Measurements from ENCODE around the gene SKAP2. TPM values are rescaled to one million over a fixed set of nuclear protein-coding genes. Genes with fewer than 3 reads are reported as not detected.

The SKAP2 gene
- total and polyA plus RNA-seq, 2 experiments from 2014 or later, result 2.5 to 4.4 TPM

GRCh38 chr7:26858241-26858715, 6.1 kb downstream of the SKAP2 start (continued):
- TF ChIP-seq NANOG (IDR thresholded peaks at IDR 0.05; ENCODE audit: borderline replicate concordance), result no peak
- no peak for TF ChIP-seq ZNF114 (CRISPR knock-in tag; IDR thresholded peaks at IDR 0.05)
- no peak for TF ChIP-seq STAT1 (IDR thresholded peaks at IDR 0.05; ENCODE audit: unreplicated experiment)
- TF ChIP-seq ZNF331 (CRISPR knock-in tag; IDR thresholded peaks at IDR 0.05; ENCODE audit: low read depth), result no peak
- no peak for TF ChIP-seq EZH2phosphoT487 (IDR thresholded peaks at IDR 0.05; ENCODE audit: unreplicated experiment)

GRCh38 chr7:26857506-26858240, 6.7 kb downstream of the SKAP2 start:
- H3K4me1 ChIP-seq (ENCODE audit: insufficient read depth), result peaks cover 28% of the 10 kb centered on the region

More at GRCh38 chr7:26857506-26858240, 6.7 kb downstream of the SKAP2 start:
- TF ChIP-seq, protein P1, sequence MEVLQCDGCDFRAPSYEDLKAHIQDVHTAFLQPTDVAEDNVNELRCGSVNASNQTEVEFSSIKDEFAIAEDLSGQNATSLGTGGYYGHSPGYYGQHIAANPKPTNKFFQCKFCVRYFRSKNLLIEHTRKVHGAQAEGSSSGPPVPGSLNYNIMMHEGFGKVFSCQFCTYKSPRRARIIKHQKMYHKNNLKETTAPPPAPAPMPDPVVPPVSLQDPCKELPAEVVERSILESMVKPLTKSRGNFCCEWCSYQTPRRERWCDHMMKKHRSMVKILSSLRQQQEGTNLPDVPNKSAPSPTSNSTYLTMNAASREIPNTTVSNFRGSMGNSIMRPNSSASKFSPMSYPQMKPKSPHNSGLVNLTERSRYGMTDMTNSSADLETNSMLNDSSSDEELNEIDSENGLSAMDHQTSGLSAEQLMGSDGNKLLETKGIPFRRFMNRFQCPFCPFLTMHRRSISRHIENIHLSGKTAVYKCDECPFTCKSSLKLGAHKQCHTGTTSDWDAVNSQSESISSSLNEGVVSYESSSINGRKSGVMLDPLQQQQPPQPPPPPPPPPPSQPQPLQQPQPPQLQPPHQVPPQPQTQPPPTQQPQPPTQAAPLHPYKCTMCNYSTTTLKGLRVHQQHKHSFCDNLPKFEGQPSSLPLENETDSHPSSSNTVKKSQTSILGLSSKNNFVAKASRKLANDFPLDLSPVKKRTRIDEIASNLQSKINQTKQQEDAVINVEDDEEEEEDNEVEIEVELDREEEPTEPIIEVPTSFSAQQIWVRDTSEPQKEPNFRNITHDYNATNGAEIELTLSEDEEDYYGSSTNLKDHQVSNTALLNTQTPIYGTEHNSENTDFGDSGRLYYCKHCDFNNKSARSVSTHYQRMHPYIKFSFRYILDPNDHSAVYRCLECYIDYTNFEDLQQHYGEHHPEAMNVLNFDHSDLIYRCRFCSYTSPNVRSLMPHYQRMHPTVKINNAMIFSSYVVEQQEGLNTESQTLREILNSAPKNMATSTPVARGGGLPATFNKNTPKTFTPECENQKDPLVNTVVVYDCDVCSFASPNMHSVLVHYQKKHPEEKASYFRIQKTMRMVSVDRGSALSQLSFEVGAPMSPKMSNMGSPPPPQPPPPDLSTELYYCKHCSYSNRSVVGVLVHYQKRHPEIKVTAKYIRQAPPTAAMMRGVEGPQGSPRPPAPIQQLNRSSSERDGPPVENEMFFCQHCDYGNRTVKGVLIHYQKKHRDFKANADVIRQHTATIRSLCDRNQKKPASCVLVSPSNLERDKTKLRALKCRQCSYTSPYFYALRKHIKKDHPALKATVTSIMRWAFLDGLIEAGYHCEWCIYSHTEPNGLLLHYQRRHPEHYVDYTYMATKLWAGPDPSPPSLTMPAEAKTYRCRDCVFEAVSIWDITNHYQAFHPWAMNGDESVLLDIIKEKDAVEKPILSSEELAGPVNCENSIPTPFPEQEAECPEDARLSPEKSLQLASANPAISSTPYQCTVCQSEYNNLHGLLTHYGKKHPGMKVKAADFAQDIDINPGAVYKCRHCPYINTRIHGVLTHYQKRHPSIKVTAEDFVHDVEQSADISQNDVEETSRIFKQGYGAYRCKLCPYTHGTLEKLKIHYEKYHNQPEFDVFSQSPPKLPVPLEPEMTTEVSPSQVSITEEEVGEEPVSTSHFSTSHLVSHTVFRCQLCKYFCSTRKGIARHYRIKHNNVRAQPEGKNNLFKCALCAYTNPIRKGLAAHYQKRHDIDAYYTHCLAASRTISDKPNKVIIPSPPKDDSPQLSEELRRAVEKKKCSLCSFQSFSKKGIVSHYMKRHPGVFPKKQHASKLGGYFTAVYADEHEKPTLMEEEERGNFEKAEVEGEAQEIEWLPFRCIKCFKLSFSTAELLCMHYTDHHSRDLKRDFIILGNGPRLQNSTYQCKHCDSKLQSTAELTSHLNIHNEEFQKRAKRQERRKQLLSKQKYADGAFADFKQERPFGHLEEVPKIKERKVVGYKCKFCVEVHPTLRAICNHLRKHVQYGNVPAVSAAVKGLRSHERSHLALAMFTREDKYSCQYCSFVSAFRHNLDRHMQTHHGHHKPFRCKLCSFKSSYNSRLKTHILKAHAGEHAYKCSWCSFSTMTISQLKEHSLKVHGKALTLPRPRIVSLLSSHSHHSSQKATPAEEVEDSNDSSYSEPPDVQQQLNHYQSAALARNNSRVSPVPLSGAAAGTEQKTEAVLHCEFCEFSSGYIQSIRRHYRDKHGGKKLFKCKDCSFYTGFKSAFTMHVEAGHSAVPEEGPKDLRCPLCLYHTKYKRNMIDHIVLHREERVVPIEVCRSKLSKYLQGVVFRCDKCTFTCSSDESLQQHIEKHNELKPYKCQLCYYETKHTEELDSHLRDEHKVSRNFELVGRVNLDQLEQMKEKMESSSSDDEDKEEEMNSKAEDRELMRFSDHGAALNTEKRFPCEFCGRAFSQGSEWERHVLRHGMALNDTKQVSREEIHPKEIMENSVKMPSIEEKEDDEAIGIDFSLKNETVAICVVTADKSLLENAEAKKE (CRISPR knock-in tag; IDR thresholded peaks at IDR 0.05), result no peak
- TF ChIP-seq ZNF331 (CRISPR knock-in tag; IDR thresholded peaks at IDR 0.05; ENCODE audit: low read depth), result no peak
- peak; percentile 68 for TF ChIP-seq EZH2 (IDR thresholded peaks at IDR 0.05; ENCODE audit: low read depth, unreplicated experiment)
- TF ChIP-seq JUNB (IDR thresholded peaks at IDR 0.05; ENCODE audit: unreplicated experiment), result no peak
- no peak for TF ChIP-seq STAT1 (IDR thresholded peaks at IDR 0.05; ENCODE audit: unreplicated experiment)
- no peak for TF ChIP-seq POLR2AphosphoS5 (IDR thresholded peaks at IDR 0.05; ENCODE audit: low read depth)
- Histone ChIP-seq H3K9me2 (ENCODE audit: insufficient read depth) (no peaks in the 10 kb centered on the region), H3F3A (replicated peaks; ENCODE audit: low read depth) (no peaks in the 10 kb centered on the region), H3K4me2 (peak overlapping the region; percentile 76), H3K27me3 (ENCODE audit: insufficient read depth) (peaks cover 93% of the 10 kb centered on the region), H3K36me3 (ENCODE audit: insufficient read depth) (no peaks in the 10 kb centered on the region), H2AFZ (peak overlapping the region; percentile 3; the same call in 1 of the 2 replicates), H3K4me3 (peak overlapping the region; percentile 49), H4K20me1 (replicated peaks; ENCODE audit: insufficient read depth) (peaks cover 21% of the 10 kb centered on the region), H3K27ac (ENCODE audit: low read depth) (no peak overlapping the region), H3K79me2 (replicated peaks; ENCODE audit: insufficient read depth) (no peaks in the 10 kb centered on the region)
- ATAC-seq (peak; percentile 91), DNase-seq (ENCODE audit: low spot score) (peak; percentile 72)
- H3K9me3 Mint-ChIP-seq, result no peaks in the 10 kb centered on the region
- peaks cover 26% of the 10 kb centered on the region for H3K4me1 Mint-ChIP-seq
- peaks cover 40% of the 10 kb centered on the region for H3K27me3 Mint-ChIP-seq (ENCODE audit: insufficient read depth, low read depth, poor library complexity)
- no peak overlapping the region for H3K27ac Mint-ChIP-seq
- no peaks in the 10 kb centered on the region for H3K36me3 Mint-ChIP-seq (ENCODE audit: low read depth)
- H3K4me3 Mint-ChIP-seq, result peak overlapping the region; percentile 72

Measured in GM23338 (cell line).